ENCODE measurements around the gene NLE1. TPM values are rescaled to one million over a fixed set of nuclear protein-coding genes. Genes with fewer than 3 reads are reported as not detected.

NLE1 gene
- total RNA-seq, 2 donors from 2014 or later: 12.5 to 17.7 TPM

GRCh38 chr17:35104844-35105450 is 37.2 kb downstream of the NLE1 start:
- Histone ChIP-seq H3K27ac (no peak overlapping the region), H3K36me3 (no peaks in the 10 kb centered on the region), H3K9me3 (no peaks in the 10 kb centered on the region), H3K27me3 (replicated peaks; ENCODE audit: insufficient read depth) (no peaks in the 10 kb centered on the region), H3K4me1 (replicated peaks) (no peaks in the 10 kb centered on the region), H3K4me3 (no peak overlapping the region)
- no peak for TF ChIP-seq POLR2A (IDR thresholded peaks at IDR 0.05)
- no peak for TF ChIP-seq POLR2AphosphoS5 (IDR thresholded peaks at IDR 0.05)
- TF ChIP-seq CTCF (IDR thresholded peaks at IDR 0.05): no peak
- no peak for DNase-seq (ENCODE audit: low spot score)
- intact Hi-C loops (cut with DNase I): no loop called here
- WGBS: 98% methylated on average over 5 of the region's 5 CpGs

- intact Hi-C loops (cut with DNase I): no loop called here
- TF ChIP-seq POLR2A (IDR thresholded peaks at IDR 0.05): no peak
- no peak for TF ChIP-seq POLR2AphosphoS5 (IDR thresholded peaks at IDR 0.05)
- WGBS: 89% methylated on average over 5 of the region's 5 CpGs
Measured at GRCh38 chr17:35103271-35103670, 38.8 kb downstream of the NLE1 start.

DNA sequence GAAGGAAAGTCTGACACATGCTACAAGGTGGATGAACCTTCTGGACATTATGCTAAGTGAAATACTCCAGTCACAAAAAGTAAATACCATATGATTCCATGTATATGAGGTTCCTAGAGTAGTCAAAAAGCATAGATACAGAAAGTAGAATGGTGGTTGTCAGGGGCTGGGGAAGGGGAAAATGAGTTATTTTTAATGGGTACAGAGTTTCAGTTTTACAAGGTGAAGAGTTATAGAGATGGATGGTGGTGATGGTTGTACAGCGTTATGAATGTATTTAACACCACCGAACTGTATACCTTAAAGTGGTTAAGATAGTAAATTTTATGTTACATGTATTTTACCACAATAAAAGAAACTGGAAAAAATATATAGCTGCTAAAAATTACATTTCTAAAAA is 40.4 kb downstream of the NLE1 start:
- no peaks in the 10 kb centered on the region for H3K4me1 ChIP-seq (replicated peaks)
- no peak overlapping the region for H3K4me3 ChIP-seq
- H3K36me3 ChIP-seq: peaks cover 0 to 5% of the 10 kb centered on the region in 2 donors
- intact Hi-C loops (cut with DNase I): no loop called here
- DNase-seq (ENCODE audit: low spot score): no peak
- H3K9me3 ChIP-seq: no peaks in the 10 kb centered on the region
- TF ChIP-seq POLR2A (IDR thresholded peaks at IDR 0.05) (no peak), CTCF (IDR thresholded peaks at IDR 0.05) (no peak), POLR2AphosphoS5 (IDR thresholded peaks at IDR 0.05) (no peak)
- H3K27ac ChIP-seq: no peak overlapping the region
- no peaks in the 10 kb centered on the region for H3K27me3 ChIP-seq (replicated peaks; ENCODE audit: insufficient read depth)
- WGBS: 92% methylated on average over 2 of the region's 2 CpGs

More at GRCh38 chr17:35103271-35103670, 38.8 kb downstream of the NLE1 start:
- Histone ChIP-seq H3K4me1 (replicated peaks) (no peaks in the 10 kb centered on the region), H3K4me3 (no peak overlapping the region), H3K27ac (no peak overlapping the region), H3K27me3 (replicated peaks; ENCODE audit: insufficient read depth) (no peaks in the 10 kb centered on the region), H3K9me3 (no peaks in the 10 kb centered on the region), H3K36me3 (peaks cover 0 to 5% of the 10 kb centered on the region in 2 donors)
- no peak for DNase-seq (ENCODE audit: low spot score)

GRCh38 chr17:35101036-35101435 is 41.1 kb downstream of the NLE1 start:
- DNase-seq (ENCODE audit: low spot score): no peak
- H3K9me3 ChIP-seq: no peaks in the 10 kb centered on the region
- 95% methylated on average over 14 of the region's 14 CpGs for WGBS
- no peak overlapping the region for H3K27ac ChIP-seq
- no peak for TF ChIP-seq CTCF (IDR thresholded peaks at IDR 0.05)
- TF ChIP-seq POLR2AphosphoS5 (IDR thresholded peaks at IDR 0.05): no peak
- no peak for TF ChIP-seq POLR2A (IDR thresholded peaks at IDR 0.05)
- H3K4me3 ChIP-seq: no peak overlapping the region
- peaks cover 0 to 5% of the 10 kb centered on the region in 2 donors for H3K36me3 ChIP-seq
- H3K27me3 ChIP-seq (replicated peaks; ENCODE audit: insufficient read depth): no peaks in the 10 kb centered on the region
- intact Hi-C loops (cut with DNase I): no loop called here
- no peaks in the 10 kb centered on the region for H3K4me1 ChIP-seq (replicated peaks)

- Histone ChIP-seq H3K27me3 (replicated peaks; ENCODE audit: insufficient read depth) (no peaks in the 10 kb centered on the region), H3K9me3 (no peaks in the 10 kb centered on the region), H3K27ac (no peak overlapping the region), H3K4me1 (replicated peaks) (no peaks in the 10 kb centered on the region), H3K36me3 (peaks cover 0 to 5% of the 10 kb centered on the region in 2 donors), H3K4me3 (no peak overlapping the region)
- no peak for TF ChIP-seq CTCF (IDR thresholded peaks at IDR 0.05)
- TF ChIP-seq POLR2AphosphoS5 (IDR thresholded peaks at IDR 0.05): no peak
- no peak for TF ChIP-seq POLR2A (IDR thresholded peaks at IDR 0.05)
- intact Hi-C loops (cut with DNase I): no loop called here
- WGBS: 92% methylated on average over 3 of the region's 3 CpGs
- no peak for DNase-seq (ENCODE audit: low spot score)
Measured at GRCh38 chr17:35099908-35100307, 42.2 kb downstream of the NLE1 start.
